T-cell (primary cell): ENCODE results near the gene ROBO4. TPM values are rescaled to one million over a fixed set of nuclear protein-coding genes. Genes with fewer than 3 reads are reported as not detected.

Experiments
- ATAC-seq, 4 experiments: fragments of 200-7000 bp in 3 of 4; fragments of 150-1000 bp in 1 of 4; cut with Tn5 transposase; replicated peaks in 1 of 4; 1 replicate in 3 of 4; 2 replicates in 1 of 4; pipeline ENCODE4 v1.10.0; 2021; ENCODE audit warnings: moderate library complexity in 3 of 4, mild to moderate bottlenecking in 2 of 4, moderate number of reproducible peaks in 1 of 4
- CTCF ChIA-PET, 2 donors: fragments of 300-600 bp; sonication (Branson Sonifier 250); formaldehyde crosslinking; loops; one replicate each; lab custom pipeline; 2022; ENCODE audit warnings: antibody characterized with exemption in 2 of 2; lab: Charles Lee
- POLR2A ChIA-PET, 2 donors: fragments of 300-600 bp; sonication (Branson Sonifier 250); formaldehyde crosslinking; loops; one replicate each; lab custom pipeline; 2022; ENCODE audit warnings: antibody characterized with exemption in 2 of 2; lab: Charles Lee
- DNase-seq, 35 experiments: peaks; one replicate each; pipeline versions ENCODE4 v3.0.0 to v3.0.0-alpha.2; 2013 to 2023
- H3K27ac ChIP-seq: one replicate; pipeline ENCODE4 v1.5.1; 2013; ENCODE audit warnings: low read length
- H3K27me3 ChIP-seq, 2 experiments: replicated peaks in 1 of 2; 1 replicate in 1 of 2; 2 replicates in 1 of 2; pipeline versions ENCODE4 v1.6.1 to v1.7.0; 2013; ENCODE audit warnings: low read length in 1 of 2, mixed read lengths in 1 of 2; ENCODE audit not compliant: control insufficient read depth in 2 of 2, insufficient read depth in 2 of 2; ENCODE audit errors: extremely low read depth in 1 of 2
- H3K36me3 ChIP-seq, 2 donors: 1 replicate in 1 of 2; 2 replicates in 1 of 2; pipeline versions ENCODE4 v1.6.1 to v1.7.0; 2013; ENCODE audit warnings: low read length in 1 of 2; ENCODE audit not compliant: control insufficient read depth in 2 of 2, insufficient read depth in 1 of 2; ENCODE audit errors: extremely low read depth in 1 of 2
- H3K4me1 ChIP-seq, 2 experiments: 1 replicate in 1 of 2; 2 replicates in 1 of 2; pipeline versions ENCODE4 v1.6.1 to v1.7.0; 2013; ENCODE audit warnings: low read length in 2 of 2, mixed read lengths in 1 of 2; ENCODE audit not compliant: insufficient read depth in 2 of 2, control insufficient read depth in 1 of 2; ENCODE audit errors: extremely low read depth in 1 of 2
- H3K4me3 ChIP-seq, 2 donors: 1 replicate in 1 of 2; 2 replicates in 1 of 2; pipeline versions ENCODE4 v1.5.1 to v1.7.0; 2013; ENCODE audit warnings: mild to moderate bottlenecking in 2 of 2, low read length in 1 of 2, moderate library complexity in 1 of 2; ENCODE audit not compliant: control insufficient read depth in 1 of 2; ENCODE audit errors: extremely low read depth in 1 of 2
- H3K9me3 ChIP-seq: 2 replicates; pipeline ENCODE4 v1.7.0; 2013
- H3K27ac Mint-ChIP-seq, 2 donors: one replicate each; pipeline ENCODE4 v1.8.0; 2020 to 2021; ENCODE audit warnings: mild to moderate bottlenecking in 2 of 2, mixed read lengths in 2 of 2
- H3K27me3 Mint-ChIP-seq, 2 donors: one replicate each; pipeline ENCODE4 v1.8.0; 2021 to 2022; ENCODE audit warnings: mixed read lengths in 2 of 2
- H3K36me3 Mint-ChIP-seq: one replicate; pipeline ENCODE4 v1.8.0; 2021; ENCODE audit warnings: mixed read lengths
- H3K4me1 Mint-ChIP-seq, 3 donors: one replicate each; pipeline ENCODE4 v1.8.0; 2020 to 2022; ENCODE audit warnings: mixed read lengths in 3 of 3, mild to moderate bottlenecking in 1 of 3
- H3K4me3 Mint-ChIP-seq, 3 donors: one replicate each; pipeline ENCODE4 v1.8.0; 2020 to 2022; ENCODE audit warnings: mild to moderate bottlenecking in 3 of 3, mixed read lengths in 3 of 3, moderate library complexity in 3 of 3
- H3K9me3 Mint-ChIP-seq, 3 donors: one replicate each; pipeline ENCODE4 v1.8.0; 2020 to 2022; ENCODE audit warnings: mixed read lengths in 3 of 3
- WGBS: methylation state at CpG from one replicate; pipeline ENCODE4 v1.1.5; 2013; ENCODE audit warnings: missing lambda C conversion rate; ENCODE audit not compliant: insufficient coverage; 5-methylcytosine and 5-hydroxymethylcytosine counted together
- total RNA-seq, 35 experiments: library from RNA in 6 of 35; stranded (reverse) in 6 of 35; fragments of 120-200 nt in 1 of 35; gene quantifications; one replicate each; pipeline versions ENCODE4 v1.2.1 to v1.2.4 and lab custom pipeline; 2013 to 2026

Gene ROBO4
- total RNA-seq, 5 donors from 2014 or later (not counting 1 experiment from before 2014, with no cell fraction given), result 0.41 to 0.59 (median 0.50) TPM; not detected in 2

DNA sequence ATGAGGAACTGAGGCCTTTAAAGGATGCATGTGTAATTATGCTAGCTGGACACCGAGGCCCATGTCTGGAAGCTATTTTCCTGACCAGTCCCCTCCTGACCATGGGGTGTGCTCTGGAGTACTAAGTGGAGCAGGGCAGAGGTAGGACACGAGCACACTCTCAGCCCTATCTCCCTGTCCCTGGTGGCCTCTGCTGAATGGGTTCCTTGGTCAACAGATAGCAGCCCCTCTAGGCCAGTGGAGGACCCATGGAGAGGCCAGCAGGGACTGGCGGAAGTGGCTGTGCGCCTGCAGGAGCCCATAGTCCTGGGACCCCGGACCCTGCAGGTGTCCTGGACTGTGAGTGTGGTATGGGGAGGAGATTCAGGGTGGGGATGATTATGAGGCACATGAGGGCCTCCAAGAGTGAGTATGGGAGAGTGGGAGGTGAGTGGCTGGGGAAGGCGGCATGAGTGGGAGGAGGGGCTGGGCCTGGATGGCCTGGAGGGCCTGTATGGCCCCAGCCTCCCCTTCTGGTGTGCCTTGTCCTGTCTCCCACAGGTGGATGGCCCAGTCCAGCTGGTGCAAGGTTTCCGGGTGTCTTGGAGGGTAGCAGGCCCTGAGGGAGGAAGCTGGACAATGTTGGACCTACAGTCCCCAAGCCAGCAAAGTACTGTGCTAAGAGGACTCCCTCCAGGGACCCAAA, 23.0 kb downstream of the ROBO4 start:
- H3K9me3 Mint-ChIP-seq, result no peaks in the 10 kb centered on the region
- Histone ChIP-seq H3K4me3 (no peak overlapping the region), H3K27me3 (peaks cover 9 to 66% of the 10 kb centered on the region in 2 experiments), H3K36me3 (no peaks in the 10 kb centered on the region), H3K4me1 (peaks cover 0 to 24% of the 10 kb centered on the region in 2 experiments), H3K27ac (no peak overlapping the region), H3K9me3 (no peaks in the 10 kb centered on the region)
- ChIA-PET POLR2A (no interaction called here), CTCF (no interaction called here)
- ATAC-seq (no peak), DNase-seq (peak in 1 of 35 experiments; percentile 9)
- H3K36me3 Mint-ChIP-seq, result no peaks in the 10 kb centered on the region
- H3K4me3 Mint-ChIP-seq, result peak overlapping the region; percentile 34 to 84 (median 55)
- no peak overlapping the region for H3K27ac Mint-ChIP-seq
- peaks cover 22 to 24% (median 23%) of the 10 kb centered on the region in 3 donors for H3K4me1 Mint-ChIP-seq
- peaks cover 42 to 47% of the 10 kb centered on the region in 2 donors for H3K27me3 Mint-ChIP-seq
- 91% methylated on average over 5 of the region's 7 CpGs for WGBS

GRCh38 chr11:124873951-124874350, 23.7 kb downstream of the ROBO4 start:
- no peaks in the 10 kb centered on the region for H3K36me3 ChIP-seq
- H3K27me3 Mint-ChIP-seq, result peaks cover 49 to 54% of the 10 kb centered on the region in 2 donors
- H3K27ac ChIP-seq, result no peak overlapping the region
- H3K9me3 Mint-ChIP-seq, result no peaks in the 10 kb centered on the region
- no peak overlapping the region for H3K27ac Mint-ChIP-seq
- no peak for ATAC-seq
- H3K27me3 ChIP-seq, result peaks cover 11 to 73% of the 10 kb centered on the region in 2 experiments
- peak overlapping the region in 1 of 3 donors; percentile 84 for H3K4me3 Mint-ChIP-seq
- H3K4me1 Mint-ChIP-seq, result peaks cover 27 to 30% (median 28%) of the 10 kb centered on the region in 3 donors
- no peaks in the 10 kb centered on the region for H3K36me3 Mint-ChIP-seq
- H3K9me3 ChIP-seq, result no peaks in the 10 kb centered on the region
- 90% methylated on average over 3 of the region's 8 CpGs for whole genome bisulfite sequencing
- ChIA-PET POLR2A (no interaction called here), CTCF (no interaction called here)
- peaks cover 0 to 30% of the 10 kb centered on the region in 2 experiments for H3K4me1 ChIP-seq
- no peak for DNase-seq
- no peak overlapping the region for H3K4me3 ChIP-seq

- no peaks in the 10 kb centered on the region for H3K9me3 ChIP-seq
- Mint-ChIP-seq H3K9me3 (no peaks in the 10 kb centered on the region), H3K27ac (no peak overlapping the region), H3K27me3 (peaks cover 61 to 64% of the 10 kb centered on the region in 2 donors), H3K4me1 (peaks cover 34 to 38% (median 37%) of the 10 kb centered on the region in 3 donors), H3K4me3 (no peak overlapping the region), H3K36me3 (no peaks in the 10 kb centered on the region)
- no peak overlapping the region for H3K27ac ChIP-seq
- peaks cover 0 to 37% of the 10 kb centered on the region in 2 experiments for H3K4me1 ChIP-seq
- 34% methylated on average over 7 of the region's 9 CpGs for WGBS
- DNase-seq, result no peak
- no peak for ATAC-seq
- CTCF ChIA-PET, result no interaction called here
- H3K36me3 ChIP-seq, result no peaks in the 10 kb centered on the region
- POLR2A ChIA-PET, result no interaction called here
- H3K4me3 ChIP-seq, result no peak overlapping the region
- peaks cover 13 to 81% of the 10 kb centered on the region in 2 experiments for H3K27me3 ChIP-seq
Measured at GRCh38 chr11:124872741-124873140, 24.9 kb downstream of the ROBO4 start.

GRCh38 chr11:124872280-124872679, 25.4 kb downstream of the ROBO4 start:
- POLR2A ChIA-PET, result no interaction called here
- H3K36me3 Mint-ChIP-seq, result no peaks in the 10 kb centered on the region
- H3K4me1 Mint-ChIP-seq, result peaks cover 34 to 39% (median 35%) of the 10 kb centered on the region in 3 donors
- H3K4me3 ChIP-seq, result no peak overlapping the region
- peaks cover 0 to 32% of the 10 kb centered on the region in 2 experiments for H3K4me1 ChIP-seq
- no peak overlapping the region for H3K27ac Mint-ChIP-seq
- no peak overlapping the region for H3K27ac ChIP-seq
- no peaks in the 10 kb centered on the region for H3K9me3 Mint-ChIP-seq
- no peaks in the 10 kb centered on the region for H3K36me3 ChIP-seq
- no peak for DNase-seq
- CTCF ChIA-PET, result no interaction called here
- no peaks in the 10 kb centered on the region for H3K9me3 ChIP-seq
- peaks cover 66 to 68% of the 10 kb centered on the region in 2 donors for H3K27me3 Mint-ChIP-seq
- WGBS, result 44% methylated on average over 8 of the region's 8 CpGs
- no peak overlapping the region for H3K4me3 Mint-ChIP-seq
- H3K27me3 ChIP-seq, result peaks cover 13 to 81% of the 10 kb centered on the region in 2 experiments
- no peak for ATAC-seq

GRCh38 chr11:124870430-124870829, 27.2 kb downstream of the ROBO4 start:
- Histone ChIP-seq H3K36me3 (no peaks in the 10 kb centered on the region), H3K4me1 (peaks cover 0 to 33% of the 10 kb centered on the region in 2 experiments), H3K27me3 (peaks cover 17 to 87% of the 10 kb centered on the region in 2 experiments), H3K27ac (no peak overlapping the region), H3K4me3 (no peak overlapping the region), H3K9me3 (no peaks in the 10 kb centered on the region)
- Mint-ChIP-seq H3K4me1 (peaks cover 36 to 41% (median 38%) of the 10 kb centered on the region in 3 donors), H3K4me3 (no peak overlapping the region), H3K36me3 (no peaks in the 10 kb centered on the region), H3K27me3 (peaks cover 76 to 83% of the 10 kb centered on the region in 2 donors), H3K9me3 (no peaks in the 10 kb centered on the region), H3K27ac (no peak overlapping the region)
- POLR2A ChIA-PET, result no interaction called here
- ATAC-seq (no peak), DNase-seq (no peak)
- 68% methylated on average over 7 of the region's 7 CpGs for WGBS
- CTCF ChIA-PET, result no interaction called here

- H3K27ac Mint-ChIP-seq, result no peak overlapping the region
- WGBS, result 75% methylated on average over 5 of the region's 14 CpGs
- no peak overlapping the region for H3K4me3 Mint-ChIP-seq
- no peaks in the 10 kb centered on the region for H3K36me3 Mint-ChIP-seq
- Histone ChIP-seq H3K9me3 (no peaks in the 10 kb centered on the region), H3K27me3 (peaks cover 17 to 87% of the 10 kb centered on the region in 2 experiments), H3K4me3 (no peak overlapping the region), H3K4me1 (peaks cover 0 to 36% of the 10 kb centered on the region in 2 experiments), H3K27ac (no peak overlapping the region), H3K36me3 (no peaks in the 10 kb centered on the region)
- peaks cover 72 to 84% of the 10 kb centered on the region in 2 donors for H3K27me3 Mint-ChIP-seq
- ATAC-seq (no peak), DNase-seq (no peak)
- POLR2A ChIA-PET, result no interaction called here
- peaks cover 31 to 42% (median 38%) of the 10 kb centered on the region in 3 donors for H3K4me1 Mint-ChIP-seq
- no peaks in the 10 kb centered on the region for H3K9me3 Mint-ChIP-seq
- CTCF ChIA-PET, result no interaction called here
Measured at GRCh38 chr11:124869856-124870387, 27.7 kb downstream of the ROBO4 start.
